H1 (cell line): ENCODE data around the gene PDX1. TPM values are rescaled to one million over a fixed set of nuclear protein-coding genes. Genes with fewer than 3 reads are reported as not detected.
A peak's percentile ranks its signal among the peaks of the same experiment; 100 is the strongest.

Experiments
- CTCF ChIA-PET: fragments of 300-600 bp; sonication (Branson Sonifier 250); formaldehyde crosslinking; loops from one replicate; lab custom pipeline; 2021; ENCODE audit not compliant: partially characterized antibody; lab: Charles Lee
- POLR2A ChIA-PET: fragments of 300-600 bp; sonication (Branson Sonifier 250); formaldehyde crosslinking; loops from one replicate; lab custom pipeline; 2021; ENCODE audit warnings: inconsistent platforms; ENCODE audit not compliant: partially characterized antibody; lab: Charles Lee
- DNase-seq, 2 experiments: peaks; one replicate each; pipeline versions ENCODE4 v3.0.0 to v3.0.0-alpha.2; 2010 to 2022; ENCODE audit warnings: low spot score in 2 of 2, low read depth in 1 of 2, mixed read lengths in 1 of 2
- FAIRE-seq: peaks from 2 replicates; lab custom pipeline; 2011; peaks lifted over from hg19 to GRCh38; lab: Jason Lieb, UNC
- H2AFZ ChIP-seq: 2 replicates; pipeline ENCODE4 v1.8.1; 2012; ENCODE audit warnings: low read length, inconsistent platforms
- H2AK5ac ChIP-seq: 2 replicates; pipeline ENCODE4 v1.6.1; 2013; ENCODE audit warnings: low read depth, low read length
- H2BK120ac ChIP-seq: replicated peaks from 2 replicates; pipeline ENCODE3; 2013; ENCODE audit warnings: low read depth, low read length, inconsistent platforms
- H2BK12ac ChIP-seq: 2 replicates; pipeline ENCODE4 v1.6.1; 2013; ENCODE audit warnings: low read depth, low read length
- H2BK15ac ChIP-seq: 2 replicates; pipeline ENCODE4 v1.6.1; 2013; ENCODE audit warnings: low read length
- H2BK20ac ChIP-seq: 2 replicates; pipeline ENCODE4 v1.6.1; 2013; ENCODE audit warnings: low read length
- H2BK5ac ChIP-seq: 2 replicates; pipeline ENCODE4 v1.6.1; 2013; ENCODE audit warnings: low read depth, low read length
- H3K14ac ChIP-seq: 2 replicates; pipeline ENCODE4 v1.6.1; 2013; ENCODE audit warnings: inconsistent platforms; ENCODE audit not compliant: insufficient read length
- H3K18ac ChIP-seq: 2 replicates; pipeline ENCODE4 v1.6.1; 2013; ENCODE audit warnings: low read length; ENCODE audit errors: extremely low read depth
- H3K23ac ChIP-seq: 2 replicates; pipeline ENCODE4 v1.6.1; 2013; ENCODE audit warnings: inconsistent platforms; ENCODE audit not compliant: insufficient read length
- H3K23me2 ChIP-seq: 2 replicates; pipeline ENCODE4 v1.6.1; 2013; ENCODE audit warnings: low read depth, low read length
- H3K27ac ChIP-seq: 2 replicates; pipeline ENCODE4 v1.6.1; 2011; ENCODE audit warnings: low read depth, low read length, inconsistent platforms
- H3K27me3 ChIP-seq, 4 experiments: replicated peaks in 1 of 4; 1 replicate in 1 of 4; 2 replicates in 3 of 4; pipeline versions ENCODE4 v1.6.1 to v1.8.1; 2011 to 2013; ENCODE audit warnings: low read length in 3 of 4, mild to moderate bottlenecking in 3 of 4, inconsistent platforms in 2 of 4, mixed read lengths in 2 of 4, moderate library complexity in 1 of 4; ENCODE audit not compliant: control insufficient read depth in 3 of 4, insufficient read depth in 3 of 4; ENCODE audit errors: extremely low read depth in 1 of 4
- H3K36me3 ChIP-seq, 4 experiments: 2 replicates each; pipeline versions ENCODE4 v1.6.1 to v1.8.1; 2011 to 2013; ENCODE audit warnings: mild to moderate bottlenecking in 4 of 4, low read length in 3 of 4, moderate library complexity in 2 of 4, control low read depth in 1 of 4, inconsistent platforms in 1 of 4; ENCODE audit not compliant: insufficient read depth in 4 of 4, control insufficient read depth in 2 of 4
- H3K4ac ChIP-seq: replicated peaks from 2 replicates; pipeline ENCODE3; 2013; ENCODE audit warnings: low read length, low read depth, mixed read lengths, inconsistent platforms; ENCODE audit not compliant: insufficient read length
- H3K4me1 ChIP-seq, 4 experiments: replicated peaks in 1 of 4; 1 replicate in 1 of 4; 2 replicates in 3 of 4; pipeline versions ENCODE4 v1.6.1 to v1.8.1; 2011 to 2013; ENCODE audit warnings: low read length in 3 of 4, inconsistent platforms in 2 of 4, mixed read lengths in 1 of 4; ENCODE audit not compliant: insufficient read depth in 4 of 4, control insufficient read depth in 3 of 4
- H3K4me2 ChIP-seq, 2 experiments: 2 replicates each; pipeline versions ENCODE4 v1.6.1 to v1.8.1; 2011 to 2013; ENCODE audit warnings: low read depth in 2 of 2, low read length in 2 of 2, control low read depth in 1 of 2, inconsistent platforms in 1 of 2, mild to moderate bottlenecking in 1 of 2; ENCODE audit not compliant: insufficient read depth in 1 of 2
- H3K4me3 ChIP-seq, 4 experiments: fragments of 200-600, 300-600 bp in 1 of 4; sonication (generic), shearing (Covaris generic), sonication (Bioruptor Twin) in 1 of 4; 2 replicates each; pipeline versions ENCODE4 v1.5.1 to v1.8.1; 2011 to 2016; ENCODE audit warnings: low read length in 4 of 4, low read depth in 3 of 4, control low read depth in 2 of 4, inconsistent platforms in 2 of 4, mild to moderate bottlenecking in 2 of 4, mixed read lengths in 1 of 4, moderate library complexity in 1 of 4; ENCODE audit not compliant: insufficient read depth in 2 of 4; ENCODE audit errors: extremely low read depth in 1 of 4
- H3K56ac ChIP-seq: replicated peaks from 2 replicates; pipeline ENCODE3; 2013; ENCODE audit warnings: low read depth, mild to moderate bottlenecking, mixed read lengths, low read length, inconsistent platforms; ENCODE audit not compliant: insufficient read length
- H3K79me1 ChIP-seq: 2 replicates; pipeline ENCODE4 v1.6.1; 2013; ENCODE audit warnings: low read depth, low read length, control low read depth
- H3K79me2 ChIP-seq, 2 experiments: 2 replicates each; pipeline versions ENCODE4 v1.6.1 to v1.8.1; 2012 to 2013; ENCODE audit warnings: low read length in 2 of 2, mild to moderate bottlenecking in 2 of 2, inconsistent platforms in 1 of 2; ENCODE audit not compliant: insufficient read depth in 2 of 2, control insufficient read depth in 1 of 2
- H3K9ac ChIP-seq, 4 experiments: replicated peaks in 1 of 4; 1 replicate in 1 of 4; 2 replicates in 3 of 4; pipeline versions ENCODE4 v1.6.1 to v1.8.1; 2011 to 2013; ENCODE audit warnings: low read depth in 3 of 4, low read length in 3 of 4, control low read depth in 2 of 4, mild to moderate bottlenecking in 2 of 4, moderate library complexity in 2 of 4, inconsistent platforms in 1 of 4; ENCODE audit errors: extremely low read depth in 1 of 4
- H3K9me3 ChIP-seq, 2 experiments: 2 replicates each; pipeline versions ENCODE4 v1.6.1 to v1.8.1; 2012 to 2013; ENCODE audit warnings: mild to moderate bottlenecking in 2 of 2, moderate library complexity in 2 of 2, control low read depth in 1 of 2, inconsistent platforms in 1 of 2, low read depth in 1 of 2, low read length in 1 of 2, mixed read lengths in 1 of 2; ENCODE audit not compliant: insufficient read depth in 2 of 2
- H4K20me1 ChIP-seq, 2 experiments: replicated peaks in 1 of 2; 2 replicates each; pipeline versions ENCODE3 to v1.8.1; 2011 to 2013; ENCODE audit warnings: inconsistent platforms in 2 of 2, low read length in 2 of 2, mild to moderate bottlenecking in 1 of 2; ENCODE audit not compliant: insufficient read depth in 2 of 2, control insufficient read depth in 1 of 2
- H4K5ac ChIP-seq: 2 replicates; pipeline ENCODE4 v1.6.1; 2013; ENCODE audit warnings: low read length, low read depth, mixed read lengths, inconsistent platforms; ENCODE audit not compliant: insufficient read length
- H4K8ac ChIP-seq: 2 replicates; pipeline ENCODE4 v1.8.0; 2013; ENCODE audit warnings: mild to moderate bottlenecking, moderate library complexity, low read length, inconsistent platforms; ENCODE audit not compliant: insufficient read depth; ENCODE audit errors: extremely low read depth
- H4K91ac ChIP-seq: replicated peaks from 2 replicates; pipeline ENCODE3; 2013; ENCODE audit warnings: low read length, mixed read lengths, inconsistent platforms; ENCODE audit not compliant: insufficient read length
- CTBP2 ChIP-seq: IDR thresholded peaks from 2 replicates; pipeline ENCODE4 v1.7.0; 2011; ENCODE audit warnings: borderline replicate concordance, mild to moderate bottlenecking, moderate library complexity, mixed read lengths, low read length; ENCODE audit not compliant: insufficient read depth, insufficient read length
- EZH2 ChIP-seq: fragments of 200-600 bp; sonication (generic); IDR thresholded peaks from 2 replicates; pipeline ENCODE4 v1.7.1; 2012; ENCODE audit warnings: low read depth, mild to moderate bottlenecking, moderate library complexity, low read length, inconsistent platforms; ENCODE audit not compliant: severe bottlenecking
- KDM5A ChIP-seq: fragments of 200-600 bp; IDR thresholded peaks from 2 replicates; pipeline ENCODE4 v1.7.1; 2012; ENCODE audit warnings: mild to moderate bottlenecking, low read length, inconsistent platforms, mixed read lengths
- MAFK ChIP-seq: IDR thresholded peaks from 2 replicates; pipeline ENCODE4 v1.6.1; 2012; ENCODE audit warnings: low read depth, mild to moderate bottlenecking, improper control_type of control experiment, low read length
- NRF1 ChIP-seq: IDR thresholded peaks from 2 replicates; pipeline ENCODE4 v1.6.1; 2011; ENCODE audit warnings: mild to moderate bottlenecking, low read depth, low read length, improper control_type of control experiment
- PHF8 ChIP-seq: fragments of 200-600 bp; sonication (generic); conservative IDR thresholded peaks from 2 replicates; pipeline ENCODE4 v1.7.1; 2012; ENCODE audit warnings: low read depth, mild to moderate bottlenecking, inconsistent platforms, low read length, moderate library complexity
- SIRT6 ChIP-seq: IDR thresholded peaks from one replicate; pipeline ENCODE4 v1.7.1; 2012; ENCODE audit warnings: low read length, inconsistent platforms
- SP1 ChIP-seq: IDR thresholded peaks from 2 replicates; pipeline ENCODE4 v1.6.1; 2011; ENCODE audit warnings: low read depth, low read length
- SUZ12 ChIP-seq: fragments of 200-600 bp; sonication (generic); IDR thresholded peaks from 2 replicates; pipeline ENCODE4 v1.6.1; 2012; ENCODE audit warnings: mild to moderate bottlenecking, inconsistent platforms, low read length, moderate library complexity, mixed read lengths
- TAF7 ChIP-seq: optimal IDR thresholded peaks from 2 replicates; pipeline ENCODE3; 2011; ENCODE audit warnings: low read depth, mild to moderate bottlenecking, inconsistent platforms, low read length, moderate library complexity, borderline replicate concordance
- WGBS, 2 experiments: shearing (Covaris generic) in 1 of 2; methylation state at CpG; one replicate each; pipeline versions ENCODE4 v1.1.6 to v1.1.7; 2013 to 2015; ENCODE audit warnings: low lambda C conversion rate in 2 of 2, mixed read lengths in 2 of 2, inconsistent platforms in 1 of 2, low coverage in 1 of 2, missing lambda C conversion rate in 1 of 2; ENCODE audit not compliant: insufficient replicate concordance in 2 of 2, insufficient coverage in 1 of 2, insufficient read length in 1 of 2; ENCODE audit errors: extremely low coverage in 1 of 2, missing lambda C conversion rate in 1 of 2; 5-methylcytosine and 5-hydroxymethylcytosine counted together
- polyA plus RNA-seq, 7 experiments: library from polyadenylated mRNA; depleted of rRNA in 3 of 7; stranded (reverse) in 5 of 7; unstranded in 2 of 7; fragments of >200 nt in 5 of 7; fragments of 200-250 nt in 2 of 7; gene quantifications; 1 replicate in 5 of 7; 2 replicates in 1 of 7; 4 replicates in 1 of 7; pipeline versions ENCODE4 v1.2.1 to v1.2.3, GENCODE V29; 2011 to 2013; ENCODE audit warnings: missing spikeins in 2 of 7, mixed read lengths in 2 of 7
- total RNA-seq: library from RNA; stranded (reverse); fragmentation: NEBNext Ultra II Directional; extraction: Animal tissue kit (Norgen Biotek cat#: 25700); gene quantifications from 2 replicates; pipeline ENCODE4 v1.2.1, GENCODE V29; 2021
- TF ChIP-seq, protein P1 (sequence below): IDR thresholded peaks from 2 replicates; pipeline ENCODE4 v1.6.1; 2012; ENCODE audit warnings: inconsistent platforms

Gene PDX1
- total and polyA plus RNA-seq, 2 of the 8 experiments (the other 6 are each of a cell fraction or from before 2014, with no cell fraction given): not detected

GRCh38 chr13:27927444-27928352 lies 7.9 kb downstream of the PDX1 start:
- Histone ChIP-seq H3K79me2 (no peaks in the 10 kb centered on the region), H3K79me1 (no peaks in the 10 kb centered on the region), H3K4me1 (peaks cover 0 to 14% (median 9%) of the 10 kb centered on the region in 4 experiments; a peak in 4 of 7 replicates), H4K91ac (no peak overlapping the region), H3K56ac (no peak overlapping the region), H3K14ac (no peak overlapping the region), H2AFZ (no peak overlapping the region), H3K27ac (no peak overlapping the region), H3K9me3 (no peaks in the 10 kb centered on the region), H3K4ac (no peak overlapping the region), H2BK20ac (0 out of 2 replicates have a peak overlapping the region, but pooled peaks have one; percentile 43), H3K23me2 (no peaks in the 10 kb centered on the region), H2BK15ac (no peak overlapping the region), H4K5ac (no peak overlapping the region), H3K27me3 (peaks cover 89 to 100% (median 97%) of the 10 kb centered on the region in 4 experiments), H2BK12ac (peak overlapping the region; percentile 6; the same call in 1 of the 2 replicates), H4K8ac (no peak overlapping the region), H3K18ac (no peak overlapping the region), H3K4me2 (peak overlapping the region in 1 of 2 experiments; percentile 21; a peak in 1 of 4 replicates), H3K36me3 (peaks cover 0 to 10% (median 0%) of the 10 kb centered on the region in 4 experiments; a peak in 1 of 8 replicates), H3K9ac (no peak overlapping the region), H2AK5ac (no peak overlapping the region), H3K23ac (no peak overlapping the region), H3K4me3 (no peak overlapping the region), H2BK5ac (no peak overlapping the region), H2BK120ac (no peak overlapping the region), H4K20me1 (peaks cover 25 to 45% of the 10 kb centered on the region in 2 experiments)
- POLR2A ChIA-PET: interaction anchor here (0.6 kb wide), 1 partner anchor 67 kb away, joined by 3 read pairs; no protein-coding TSS in a partner anchor
- WGBS, 2 experiments: 9% methylated on average over 53 of the region's 53 CpGs; no CpG with 5 or more reads in 1 of the 2 experiments
- FAIRE-seq (no peak), DNase-seq (no peak)
- CTCF ChIA-PET: interaction anchor here (0.6 to 3.9 kb wide), 8 partner anchors 26 to 387 kb away, joined by 3 to 22 read pairs (median 7); no protein-coding TSS in a partner anchor
- TF ChIP-seq SUZ12: peak; percentile 96
- no peak for TF ChIP-seq MAFK
- no peak for TF ChIP-seq NRF1
- TF ChIP-seq TAF7: no peak
- TF ChIP-seq SP1: no peak
- no peak for TF ChIP-seq CTBP2
- TF ChIP-seq, protein P1, sequence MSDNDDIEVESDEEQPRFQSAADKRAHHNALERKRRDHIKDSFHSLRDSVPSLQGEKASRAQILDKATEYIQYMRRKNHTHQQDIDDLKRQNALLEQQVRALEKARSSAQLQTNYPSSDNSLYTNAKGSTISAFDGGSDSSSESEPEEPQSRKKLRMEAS: no peak
- TF ChIP-seq KDM5A: no peak
- no peak for TF ChIP-seq SIRT6
- TF ChIP-seq EZH2: peak; percentile 97
- no peak for TF ChIP-seq PHF8
